ENCODE measurements around the gene UBN2. TPM values are rescaled to one million over a fixed set of nuclear protein-coding genes. Genes with fewer than 3 reads are reported as not detected.

Gene UBN2
- total and polyA plus RNA-seq, 2 of the 13 experiments (the other 11 are each of a cell fraction or from before 2014, with no cell fraction given) = 5.6 to 5.7 TPM

DNA sequence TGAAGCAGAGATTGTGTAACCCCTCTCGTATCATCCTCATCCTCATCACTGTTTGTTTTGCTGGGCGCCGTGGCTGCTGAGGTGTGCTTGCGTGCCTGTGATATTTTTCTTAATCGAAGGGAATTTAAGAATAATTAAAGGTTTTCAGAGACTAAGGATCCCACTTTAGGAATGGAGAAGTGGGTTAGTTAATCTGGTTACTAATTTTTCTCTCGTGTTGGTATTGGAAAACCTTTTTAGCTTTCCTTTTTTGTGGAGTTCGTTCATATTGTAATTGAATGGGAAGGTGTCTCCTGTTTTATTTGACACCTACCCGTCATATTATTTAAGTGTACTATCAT, 1.3 kb downstream of the UBN2 start:
- Histone ChIP-seq H4K20me1 (ENCODE audit: insufficient read depth, low read length) (no peaks in the 10 kb centered on the region), H3K9me3 (ENCODE audit: low read length) (no peaks in the 10 kb centered on the region), H3K4me2 (ENCODE audit: low read depth, low read length) (peak overlapping the region; percentile 67), H3K27me3 (ENCODE audit: control insufficient read depth in 1 of 2, insufficient read depth in 2 of 2, low read length in 2 of 2) (no peaks in the 10 kb centered on the region), H3K4me3 (replicated peaks in 1 of 3; ENCODE audit: insufficient read depth in 1 of 3, low read depth in 2 of 3, low read length in 3 of 3) (peak overlapping the region; percentile 79 to 98 (median 95)), H3K9ac (ENCODE audit: insufficient read depth, low read depth, low read length) (peak overlapping the region; percentile 92; the same call in 1 of the 2 replicates), H3K4me1 (ENCODE audit: insufficient read depth, low read length) (peaks cover 25% of the 10 kb centered on the region), H3K79me2 (ENCODE audit: insufficient read depth, low read length) (peaks cover 45% of the 10 kb centered on the region), H2AFZ (ENCODE audit: low read length) (no peak overlapping the region), H3K27ac (ENCODE audit: extremely low read length, insufficient read depth, low read length) (peak overlapping the region; percentile 52), H3K36me3 (replicated peaks in 1 of 2; ENCODE audit: control insufficient read depth in 1 of 2, insufficient read depth in 2 of 2, low read length in 2 of 2) (peaks cover 1 to 3% of the 10 kb centered on the region in 2 experiments; a peak in 2 of 5 replicates)
- no TSS peak for BruUV-seq (replicated peaks)
- no peak for DNase-seq (ENCODE audit: low spot score)
- in situ Hi-C loops (cut with HindIII; ENCODE audit: extremely low pct_ligation_motif_present, low pct_unique_long_range_greater_than_20kb) = no loop called here
- intact Hi-C loops (cut with micrococcal nuclease; ENCODE audit: unreplicated experiment) = loop anchor here (10.0 kb wide), 1 partner anchor 102 kb away; no protein-coding TSS in a partner anchor
- no peak; the same call in 2 of the 3 replicates for ATAC-seq
- no peak for FAIRE-seq
- POLR2A ChIA-PET = interaction anchor here (0.6 to 3.3 kb wide), 5 partner anchors 99 to 157 kb away, joined by 3 to 10 read pairs (median 4); partner anchors contain the start of gene LUC7L2
- WGBS (ENCODE audit: low lambda C conversion rate) = 0% methylated on average over 8 of the region's 8 CpGs
- CTCF ChIA-PET (ENCODE audit: low intra/inter-chr PET ratio, low total read pairs) = no interaction called here
- TF ChIP-seq, protein P1, sequence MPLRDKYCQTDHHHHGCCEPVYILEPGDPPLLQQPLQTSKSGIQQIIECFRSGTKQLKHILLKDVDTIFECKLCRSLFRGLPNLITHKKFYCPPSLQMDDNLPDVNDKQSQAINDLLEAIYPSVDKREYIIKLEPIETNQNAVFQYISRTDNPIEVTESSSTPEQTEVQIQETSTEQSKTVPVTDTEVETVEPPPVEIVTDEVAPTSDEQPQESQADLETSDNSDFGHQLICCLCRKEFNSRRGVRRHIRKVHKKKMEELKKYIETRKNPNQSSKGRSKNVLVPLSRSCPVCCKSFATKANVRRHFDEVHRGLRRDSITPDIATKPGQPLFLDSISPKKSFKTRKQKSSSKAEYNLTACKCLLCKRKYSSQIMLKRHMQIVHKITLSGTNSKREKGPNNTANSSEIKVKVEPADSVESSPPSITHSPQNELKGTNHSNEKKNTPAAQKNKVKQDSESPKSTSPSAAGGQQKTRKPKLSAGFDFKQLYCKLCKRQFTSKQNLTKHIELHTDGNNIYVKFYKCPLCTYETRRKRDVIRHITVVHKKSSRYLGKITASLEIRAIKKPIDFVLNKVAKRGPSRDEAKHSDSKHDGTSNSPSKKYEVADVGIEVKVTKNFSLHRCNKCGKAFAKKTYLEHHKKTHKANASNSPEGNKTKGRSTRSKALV (CRISPR knock-in tag; IDR thresholded peaks at IDR 0.05) = peak; percentile 23; the same call in 1 of the 2 replicates
- TF ChIP-seq NR2F6 (IDR thresholded peaks at IDR 0.05) (no peak), NR2F6 (CRISPR knock-in tag; IDR thresholded peaks at IDR 0.05) (0 out of 2 replicates have a peak, but pooled peaks have one; percentile 30), KLF9 (CRISPR knock-in tag; IDR thresholded peaks at IDR 0.05; ENCODE audit: low read depth) (0 out of 2 replicates have a peak, but pooled peaks have one; percentile 98), ZNF737 (CRISPR knock-in tag; IDR thresholded peaks at IDR 0.05; ENCODE audit: borderline replicate concordance) (no peak), FOXA1 (IDR thresholded peaks at IDR 0.05) (no peak), FOXA1 (CRISPR knock-in tag; IDR thresholded peaks at IDR 0.05) (peak; percentile 62), ARNT2 (CRISPR knock-in tag; IDR thresholded peaks at IDR 0.05; ENCODE audit: low read depth) (no peak), ZNF614 (CRISPR knock-in tag; IDR thresholded peaks at IDR 0.05; ENCODE audit: borderline replicate concordance) (0 out of 2 replicates have a peak, but pooled peaks have one; percentile 4), KLF6 (CRISPR knock-in tag; IDR thresholded peaks at IDR 0.05) (0 out of 2 replicates have a peak, but pooled peaks have one; percentile 60), HMG20B (CRISPR knock-in tag; conservative IDR thresholded peaks at IDR 0.05) (0 out of 2 replicates have a peak, but pooled peaks have one; percentile 41), CEBPG (CRISPR knock-in tag; IDR thresholded peaks at IDR 0.05) (peak; percentile 93), KDM1A (CRISPR knock-in tag; IDR thresholded peaks at IDR 0.05) (0 out of 2 replicates have a peak, but pooled peaks have one; percentile 65), KMT2B (CRISPR knock-in tag; IDR thresholded peaks at IDR 0.05) (peak; percentile 83; the same call in 1 of the 2 replicates), EP300 (IDR thresholded peaks at IDR 0.05; ENCODE audit: low read depth in 2 of 2, low read length in 2 of 2) (no peak), EP300 (CRISPR knock-in tag; IDR thresholded peaks at IDR 0.05; ENCODE audit: borderline replicate concordance) (no peak), ZNF652 (CRISPR knock-in tag; IDR thresholded peaks at IDR 0.05; ENCODE audit: borderline replicate concordance, low read depth) (0 out of 2 replicates have a peak, but pooled peaks have one; percentile 33), HDAC2 (CRISPR knock-in tag; IDR thresholded peaks at IDR 0.05) (peak; percentile 76; the same call in 1 of the 2 replicates), TGIF2 (CRISPR knock-in tag; IDR thresholded peaks at IDR 0.05) (peak; percentile 83), GATAD2A (CRISPR knock-in tag; IDR thresholded peaks at IDR 0.05) (peak; percentile 76)
- TF ChIP-seq, protein P2, sequence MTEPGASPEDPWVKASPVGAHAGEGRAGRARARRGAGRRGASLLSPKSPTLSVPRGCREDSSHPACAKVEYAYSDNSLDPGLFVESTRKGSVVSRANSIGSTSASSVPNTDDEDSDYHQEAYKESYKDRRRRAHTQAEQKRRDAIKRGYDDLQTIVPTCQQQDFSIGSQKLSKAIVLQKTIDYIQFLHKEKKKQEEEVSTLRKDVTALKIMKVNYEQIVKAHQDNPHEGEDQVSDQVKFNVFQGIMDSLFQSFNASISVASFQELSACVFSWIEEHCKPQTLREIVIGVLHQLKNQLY (CRISPR knock-in tag; IDR thresholded peaks at IDR 0.05) = 0 out of 2 replicates have a peak, but pooled peaks have one; percentile 47
- TF ChIP-seq, protein P3, sequence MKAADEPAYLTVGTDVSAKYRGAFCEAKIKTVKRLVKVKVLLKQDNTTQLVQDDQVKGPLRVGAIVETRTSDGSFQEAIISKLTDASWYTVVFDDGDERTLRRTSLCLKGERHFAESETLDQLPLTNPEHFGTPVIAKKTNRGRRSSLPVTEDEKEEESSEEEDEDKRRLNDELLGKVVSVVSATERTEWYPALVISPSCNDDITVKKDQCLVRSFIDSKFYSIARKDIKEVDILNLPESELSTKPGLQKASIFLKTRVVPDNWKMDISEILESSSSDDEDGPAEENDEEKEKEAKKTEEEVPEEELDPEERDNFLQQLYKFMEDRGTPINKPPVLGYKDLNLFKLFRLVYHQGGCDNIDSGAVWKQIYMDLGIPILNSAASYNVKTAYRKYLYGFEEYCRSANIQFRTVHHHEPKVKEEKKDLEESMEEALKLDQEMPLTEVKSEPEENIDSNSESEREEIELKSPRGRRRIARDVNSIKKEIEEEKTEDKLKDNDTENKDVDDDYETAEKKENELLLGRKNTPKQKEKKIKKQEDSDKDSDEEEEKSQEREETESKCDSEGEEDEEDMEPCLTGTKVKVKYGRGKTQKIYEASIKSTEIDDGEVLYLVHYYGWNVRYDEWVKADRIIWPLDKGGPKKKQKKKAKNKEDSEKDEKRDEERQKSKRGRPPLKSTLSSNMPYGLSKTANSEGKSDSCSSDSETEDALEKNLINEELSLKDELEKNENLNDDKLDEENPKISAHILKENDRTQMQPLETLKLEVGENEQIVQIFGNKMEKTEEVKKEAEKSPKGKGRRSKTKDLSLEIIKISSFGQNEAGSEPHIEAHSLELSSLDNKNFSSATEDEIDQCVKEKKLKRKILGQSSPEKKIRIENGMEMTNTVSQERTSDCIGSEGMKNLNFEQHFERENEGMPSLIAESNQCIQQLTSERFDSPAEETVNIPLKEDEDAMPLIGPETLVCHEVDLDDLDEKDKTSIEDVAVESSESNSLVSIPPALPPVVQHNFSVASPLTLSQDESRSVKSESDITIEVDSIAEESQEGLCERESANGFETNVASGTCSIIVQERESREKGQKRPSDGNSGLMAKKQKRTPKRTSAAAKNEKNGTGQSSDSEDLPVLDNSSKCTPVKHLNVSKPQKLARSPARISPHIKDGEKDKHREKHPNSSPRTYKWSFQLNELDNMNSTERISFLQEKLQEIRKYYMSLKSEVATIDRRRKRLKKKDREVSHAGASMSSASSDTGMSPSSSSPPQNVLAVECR (CRISPR knock-in tag; IDR thresholded peaks at IDR 0.05; ENCODE audit: borderline replicate concordance) = 0 out of 2 replicates have a peak, but pooled peaks have one; percentile 70
